HG03025 (cell line): ENCODE measurements around the gene ABLIM2.

ENCODE experiments used
- ATAC-seq: cut with Tn5 transposase; IDR thresholded peaks from one replicate; pipeline ENCODE4 v1.9.1; 2021; ENCODE audit warnings: mild to moderate bottlenecking, moderate library complexity; ENCODE audit not compliant: unreplicated experiment, low FRiP score

ABLIM2 gene

GRCh38 chr4:8107146-8107657 is 51.4 kb downstream of the ABLIM2 start:
- ATAC-seq, result no peak

GRCh38 chr4:8106451-8107025 is 52.1 kb downstream of the ABLIM2 start:
- no peak for ATAC-seq

- no peak for ATAC-seq
Observed at GRCh38 chr4:8105306-8106100, 53.1 kb downstream of the ABLIM2 start.

- ATAC-seq, result no peak
Observed at GRCh38 chr4:8104491-8105305, 53.9 kb downstream of the ABLIM2 start.

- ATAC-seq, result no peak
Observed at GRCh38 chr4:8103421-8104390, 54.9 kb downstream of the ABLIM2 start.

GRCh38 chr4:8102831-8103230 is 55.8 kb downstream of the ABLIM2 start:
- no peak for ATAC-seq

GRCh38 chr4:8102076-8102355 is 56.6 kb downstream of the ABLIM2 start:
- ATAC-seq, result no peak

GRCh38 chr4:8101213-8102075 is 57.2 kb downstream of the ABLIM2 start:
- ATAC-seq, result no peak

- no peak for ATAC-seq
Observed at GRCh38 chr4:8099981-8100464, 58.6 kb downstream of the ABLIM2 start.

GRCh38 chr4:8098506-8098905 is 60.1 kb downstream of the ABLIM2 start:
- ATAC-seq, result no peak

- ATAC-seq, result no peak
Observed at GRCh38 chr4:8097721-8098345, 60.8 kb downstream of the ABLIM2 start.

- ATAC-seq, result no peak
Observed at GRCh38 chr4:8097141-8097541, 61.5 kb downstream of the ABLIM2 start.

GRCh38 chr4:8096690-8097061 is 61.9 kb downstream of the ABLIM2 start:
- no peak for ATAC-seq

GRCh38 chr4:8095956-8096689 is 62.5 kb downstream of the ABLIM2 start:
- no peak for ATAC-seq

GRCh38 chr4:8093587-8094274 is 64.9 kb downstream of the ABLIM2 start:
- ATAC-seq, result no peak

GRCh38 chr4:8092282-8092681 is 66.3 kb downstream of the ABLIM2 start:
- ATAC-seq, result no peak

- ATAC-seq, result no peak
Observed at GRCh38 chr4:8090744-8091301, 67.8 kb downstream of the ABLIM2 start.
